GM12874 (cell line): Measurements from ENCODE around the gene INTS1.

Experiments
- TF ChIP-seq, protein P1 (sequence below): IDR thresholded peaks from 2 replicates; pipeline ENCODE4 v1.5.1; 2011; ENCODE audit warnings: low read depth, mild to moderate bottlenecking, control low read depth, low read length, moderate library complexity; ENCODE audit not compliant: insufficient read depth

The INTS1 gene

DNA sequence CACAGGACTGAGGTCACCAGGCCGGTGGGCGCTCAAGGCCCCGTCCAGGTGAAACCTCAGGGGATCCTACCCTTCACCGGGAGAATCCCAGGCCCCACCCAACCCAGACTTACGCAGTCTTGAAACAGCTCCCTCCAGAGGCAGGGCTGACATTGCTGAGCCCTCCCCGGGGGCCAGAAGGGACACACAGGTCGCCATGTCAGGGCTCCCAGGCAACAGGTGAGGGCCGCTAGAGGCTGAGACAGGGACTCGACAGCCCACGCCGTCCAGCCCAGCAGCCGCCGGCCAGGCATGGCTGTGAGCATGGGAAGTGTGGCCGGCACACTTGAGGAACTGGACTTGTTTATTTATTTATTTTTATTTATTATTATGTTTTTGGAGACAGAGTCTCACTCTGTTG, 55.2 kb downstream of the INTS1 start:
- TF ChIP-seq, protein P1, sequence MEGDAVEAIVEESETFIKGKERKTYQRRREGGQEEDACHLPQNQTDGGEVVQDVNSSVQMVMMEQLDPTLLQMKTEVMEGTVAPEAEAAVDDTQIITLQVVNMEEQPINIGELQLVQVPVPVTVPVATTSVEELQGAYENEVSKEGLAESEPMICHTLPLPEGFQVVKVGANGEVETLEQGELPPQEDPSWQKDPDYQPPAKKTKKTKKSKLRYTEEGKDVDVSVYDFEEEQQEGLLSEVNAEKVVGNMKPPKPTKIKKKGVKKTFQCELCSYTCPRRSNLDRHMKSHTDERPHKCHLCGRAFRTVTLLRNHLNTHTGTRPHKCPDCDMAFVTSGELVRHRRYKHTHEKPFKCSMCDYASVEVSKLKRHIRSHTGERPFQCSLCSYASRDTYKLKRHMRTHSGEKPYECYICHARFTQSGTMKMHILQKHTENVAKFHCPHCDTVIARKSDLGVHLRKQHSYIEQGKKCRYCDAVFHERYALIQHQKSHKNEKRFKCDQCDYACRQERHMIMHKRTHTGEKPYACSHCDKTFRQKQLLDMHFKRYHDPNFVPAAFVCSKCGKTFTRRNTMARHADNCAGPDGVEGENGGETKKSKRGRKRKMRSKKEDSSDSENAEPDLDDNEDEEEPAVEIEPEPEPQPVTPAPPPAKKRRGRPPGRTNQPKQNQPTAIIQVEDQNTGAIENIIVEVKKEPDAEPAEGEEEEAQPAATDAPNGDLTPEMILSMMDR = 0 out of 2 replicates have a peak, but pooled peaks have one; percentile 6

- TF ChIP-seq, protein P1 = no peak
Observed at GRCh38 chr7:1447551-1448244, 56.5 kb downstream of the INTS1 start.

- TF ChIP-seq, protein P1 = no peak
Observed at GRCh38 chr7:1447112-1447511, 57.1 kb downstream of the INTS1 start.

GRCh38 chr7:1446620-1447032, 57.6 kb downstream of the INTS1 start:
- TF ChIP-seq, protein P1 = no peak

GRCh38 chr7:1445341-1445740, 58.8 kb downstream of the INTS1 start:
- TF ChIP-seq, protein P1 = no peak

DNA sequence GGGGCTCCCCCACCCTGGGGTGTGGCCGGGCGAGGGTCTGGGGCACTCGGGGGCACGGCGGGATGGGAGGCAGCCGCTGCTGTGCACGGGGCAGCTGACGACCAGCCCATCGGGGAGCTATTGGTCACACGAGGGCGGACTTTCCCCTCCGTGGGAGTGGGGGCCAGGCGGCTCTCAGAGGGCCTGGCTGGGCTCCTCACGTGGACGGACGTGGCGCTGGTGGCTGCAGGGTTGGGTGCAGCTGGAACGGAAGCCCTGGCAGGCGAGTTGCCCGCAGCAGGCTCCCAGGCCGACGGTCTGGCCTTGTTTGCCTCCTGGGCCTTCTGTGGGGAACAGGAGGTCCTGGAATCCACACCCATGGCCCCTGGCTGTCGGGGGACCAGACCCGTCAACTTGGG, 59.3 kb downstream of the INTS1 start:
- TF ChIP-seq, protein P1 = no peak

- TF ChIP-seq, protein P1 = no peak
Observed at GRCh38 chr7:1444214-1444924, 59.8 kb downstream of the INTS1 start.
